Hematopoietic multipotent progenitor cell treated with erythropoietin and hydrocortisone succinate and interleukin-3 and kit ligand, for 8 days (in vitro differentiated cells): ENCODE results near the gene AMZ2.
"Not testable (repeated sequence)": the region's sequence is repeated elsewhere in the genome, so short reads cannot be mapped to it uniquely, and the experiment has no call there.

Experiments
- DNase-seq: peaks from one replicate; pipeline ENCODE4 v3.0.0-alpha.2; 2015

AMZ2 gene

GRCh38 chr17:68220786-68221185 lies 27.1 kb upstream of the AMZ2 start:
- not testable (repeated sequence) for DNase-seq

- DNase-seq = no peak
These were observed 26.1 kb upstream of the AMZ2 start for GRCh38 chr17:68221786-68222185.

- no peak for DNase-seq
These were observed 25.2 kb upstream of the AMZ2 start for GRCh38 chr17:68222606-68223005.

- DNase-seq = not testable (repeated sequence)
These were observed 22.8 kb upstream of the AMZ2 start for GRCh38 chr17:68225055-68225454.

GRCh38 chr17:68228039-68228680 lies 19.7 kb upstream of the AMZ2 start:
- not testable (repeated sequence) for DNase-seq

GRCh38 chr17:68228817-68229570 lies 18.8 kb upstream of the AMZ2 start:
- DNase-seq = no peak

GRCh38 chr17:68229619-68230018 lies 18.2 kb upstream of the AMZ2 start:
- DNase-seq = no peak

- DNase-seq = not testable (repeated sequence)
These were observed 16.7 kb upstream of the AMZ2 start for GRCh38 chr17:68231131-68231530.

- no peak for DNase-seq
These were observed 16.3 kb upstream of the AMZ2 start for GRCh38 chr17:68231541-68231940.

- not testable (repeated sequence) for DNase-seq
These were observed 15.1 kb upstream of the AMZ2 start for GRCh38 chr17:68232741-68233140.

- not testable (repeated sequence) for DNase-seq
These were observed 13.0 kb upstream of the AMZ2 start for GRCh38 chr17:68234726-68235335.

- DNase-seq = not testable (repeated sequence)
These were observed 12.5 kb upstream of the AMZ2 start for GRCh38 chr17:68235336-68235791.

- not testable (repeated sequence) for DNase-seq
These were observed 10.3 kb upstream of the AMZ2 start for GRCh38 chr17:68237369-68238163.

- DNase-seq = no peak
These were observed 9.5 kb upstream of the AMZ2 start for GRCh38 chr17:68238164-68238870.

- no peak for DNase-seq
These were observed 9.0 kb upstream of the AMZ2 start for GRCh38 chr17:68238871-68239253.

- DNase-seq = no peak
These were observed 8.0 kb upstream of the AMZ2 start for GRCh38 chr17:68239632-68240366.

- no peak for DNase-seq
These were observed 1.4 kb upstream of the AMZ2 start for GRCh38 chr17:68246271-68247028.

- peak; percentile 36 for DNase-seq
These were observed 469 bp downstream of the AMZ2 start for GRCh38 chr17:68248199-68248825.

GRCh38 chr17:68248891-68249290 lies 1.0 kb downstream of the AMZ2 start:
- peak; percentile 40 for DNase-seq

GRCh38 chr17:68249354-68249765 lies 1.5 kb downstream of the AMZ2 start:
- DNase-seq = peak; percentile 73
